ENCODE results near the gene CNOT6. TPM values are rescaled to one million over a fixed set of nuclear protein-coding genes. Genes with fewer than 3 reads are reported as not detected.

Gene CNOT6
- total and polyA plus RNA-seq, 4 donors, result 1.4 to 25.0 (median 4.2) TPM

- no peak overlapping the region for H3K9ac ChIP-seq (ENCODE audit: low read depth in 1 of 2, low read length in 2 of 2)
- no peak overlapping the region for H3K4me3 ChIP-seq (ENCODE audit: low read depth in 1 of 3, low read length in 3 of 3)
- H3K9me3 ChIP-seq (ENCODE audit: control insufficient read depth in 4 of 4, low read length in 3 of 4), result no peaks in the 10 kb centered on the region
- no peak for DNase-seq (ENCODE audit: low spot score)
- TF ChIP-seq RXRA (IDR thresholded peaks at IDR 0.05) (no peak), ATF3 (IDR thresholded peaks at IDR 0.05) (no peak), HNF4A (conservative IDR thresholded peaks at IDR 0.05) (no peak), GABPA (IDR thresholded peaks at IDR 0.05 in 1 of 2, conservative IDR thresholded peaks at IDR 0.05 in 1 of 2) (no peak), RAD21 (IDR thresholded peaks at IDR 0.05) (no peak), HNF4G (IDR thresholded peaks at IDR 0.05) (no peak), TAF1 (conservative IDR thresholded peaks at IDR 0.05) (no peak), ZBTB33 (IDR thresholded peaks at IDR 0.05) (no peak), EGR1 (IDR thresholded peaks at IDR 0.05; ENCODE audit: low read depth in 2 of 2) (no peak), JUND (IDR thresholded peaks at IDR 0.05) (no peak)
- TF ChIP-seq, protein P1, sequence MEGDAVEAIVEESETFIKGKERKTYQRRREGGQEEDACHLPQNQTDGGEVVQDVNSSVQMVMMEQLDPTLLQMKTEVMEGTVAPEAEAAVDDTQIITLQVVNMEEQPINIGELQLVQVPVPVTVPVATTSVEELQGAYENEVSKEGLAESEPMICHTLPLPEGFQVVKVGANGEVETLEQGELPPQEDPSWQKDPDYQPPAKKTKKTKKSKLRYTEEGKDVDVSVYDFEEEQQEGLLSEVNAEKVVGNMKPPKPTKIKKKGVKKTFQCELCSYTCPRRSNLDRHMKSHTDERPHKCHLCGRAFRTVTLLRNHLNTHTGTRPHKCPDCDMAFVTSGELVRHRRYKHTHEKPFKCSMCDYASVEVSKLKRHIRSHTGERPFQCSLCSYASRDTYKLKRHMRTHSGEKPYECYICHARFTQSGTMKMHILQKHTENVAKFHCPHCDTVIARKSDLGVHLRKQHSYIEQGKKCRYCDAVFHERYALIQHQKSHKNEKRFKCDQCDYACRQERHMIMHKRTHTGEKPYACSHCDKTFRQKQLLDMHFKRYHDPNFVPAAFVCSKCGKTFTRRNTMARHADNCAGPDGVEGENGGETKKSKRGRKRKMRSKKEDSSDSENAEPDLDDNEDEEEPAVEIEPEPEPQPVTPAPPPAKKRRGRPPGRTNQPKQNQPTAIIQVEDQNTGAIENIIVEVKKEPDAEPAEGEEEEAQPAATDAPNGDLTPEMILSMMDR (IDR thresholded peaks at IDR 0.05; ENCODE audit: low read depth, low read length, missing input control), result no peak
- no peaks in the 10 kb centered on the region for H3K27me3 ChIP-seq (ENCODE audit: control insufficient read depth in 4 of 4, insufficient read depth in 4 of 4, low read length in 3 of 4)
- no peaks in the 10 kb centered on the region for H3K4me1 ChIP-seq (ENCODE audit: control insufficient read depth in 4 of 4, insufficient read depth in 4 of 4, low read length in 3 of 4)
- H3K27ac ChIP-seq (ENCODE audit: low read depth in 1 of 2, low read length in 2 of 2), result no peak overlapping the region
- no peaks in the 10 kb centered on the region for H3K36me3 ChIP-seq (ENCODE audit: control insufficient read depth in 4 of 4, insufficient read depth in 3 of 4, low read depth in 1 of 4, low read length in 3 of 4)
- WGBS, result 93% methylated on average over 19 of the region's 19 CpGs
Measured at GRCh38 chr5:180603076-180603594, 109.0 kb downstream of the CNOT6 start.

GRCh38 chr5:180604271-180604670 lies 110.1 kb downstream of the CNOT6 start:
- no peak for DNase-seq (ENCODE audit: low spot score)
- no peak overlapping the region for H3K9ac ChIP-seq (ENCODE audit: low read depth in 1 of 2, low read length in 2 of 2)
- WGBS, result 81% methylated on average over 13 of the region's 13 CpGs
- H3K9me3 ChIP-seq (ENCODE audit: control insufficient read depth in 4 of 4, low read length in 3 of 4), result no peaks in the 10 kb centered on the region
- no peaks in the 10 kb centered on the region for H3K4me1 ChIP-seq (ENCODE audit: control insufficient read depth in 4 of 4, insufficient read depth in 4 of 4, low read length in 3 of 4)
- H3K27me3 ChIP-seq (ENCODE audit: control insufficient read depth in 4 of 4, insufficient read depth in 4 of 4, low read length in 3 of 4), result no peaks in the 10 kb centered on the region
- no peak for TF ChIP-seq YY1 (IDR thresholded peaks at IDR 0.05)
- no peak for TF ChIP-seq SP1 (IDR thresholded peaks at IDR 0.05)
- TF ChIP-seq RXRA (IDR thresholded peaks at IDR 0.05), result no peak
- TF ChIP-seq RAD21 (IDR thresholded peaks at IDR 0.05), result no peak
- no peak for TF ChIP-seq GABPA (IDR thresholded peaks at IDR 0.05 in 1 of 2, conservative IDR thresholded peaks at IDR 0.05 in 1 of 2)
- TF ChIP-seq, protein P2, sequence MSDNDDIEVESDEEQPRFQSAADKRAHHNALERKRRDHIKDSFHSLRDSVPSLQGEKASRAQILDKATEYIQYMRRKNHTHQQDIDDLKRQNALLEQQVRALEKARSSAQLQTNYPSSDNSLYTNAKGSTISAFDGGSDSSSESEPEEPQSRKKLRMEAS (IDR thresholded peaks at IDR 0.05), result no peak
- TF ChIP-seq TAF1 (conservative IDR thresholded peaks at IDR 0.05), result no peak
- TF ChIP-seq NR2F2 (IDR thresholded peaks at IDR 0.05), result no peak
- no peak for TF ChIP-seq FOXA1 (IDR thresholded peaks at IDR 0.05)
- no peak overlapping the region for H3K4me3 ChIP-seq (ENCODE audit: low read depth in 1 of 3, low read length in 3 of 3)
- no peaks in the 10 kb centered on the region for H3K36me3 ChIP-seq (ENCODE audit: control insufficient read depth in 4 of 4, insufficient read depth in 3 of 4, low read depth in 1 of 4, low read length in 3 of 4)
- H3K27ac ChIP-seq (ENCODE audit: low read depth in 1 of 2, low read length in 2 of 2), result no peak overlapping the region
